ENCODE data around the gene HNF1A.

HNF1A gene

GRCh38 chr12:120960657-120961056 is 17.7 kb upstream of the HNF1A start:
- DNase-seq, result no peak

GRCh38 chr12:120961604-120962531 is 16.5 kb upstream of the HNF1A start:
- peak; percentile 45 for DNase-seq

- DNase-seq, result peak; percentile 34
Observed at GRCh38 chr12:120962532-120963020, 15.8 kb upstream of the HNF1A start.

- DNase-seq, result no peak
Observed at GRCh38 chr12:120964298-120964697, 14.0 kb upstream of the HNF1A start.

- DNase-seq, result peak; percentile 64
Observed at GRCh38 chr12:120965534-120966091, 12.7 kb upstream of the HNF1A start.

GRCh38 chr12:120970310-120970709 is 8.0 kb upstream of the HNF1A start:
- no peak for DNase-seq

GRCh38 chr12:120971299-120972180 is 6.8 kb upstream of the HNF1A start:
- peak; percentile 81 for DNase-seq

GRCh38 chr12:120972870-120973543 is 5.3 kb upstream of the HNF1A start:
- DNase-seq, result peak; percentile 42

GRCh38 chr12:120977531-120978295 is 630 bp upstream of the HNF1A start:
- DNase-seq, result peak; percentile 40

- DNase-seq, result peak; percentile 64
Observed at GRCh38 chr12:120979220-120979861, 998 bp downstream of the HNF1A start.

GRCh38 chr12:120979862-120980696 is 1.7 kb downstream of the HNF1A start:
- peak; percentile 63 for DNase-seq

GRCh38 chr12:120980800-120981368 is 2.5 kb downstream of the HNF1A start:
- peak; percentile 62 for DNase-seq

- peak; percentile 46 for DNase-seq
Observed at GRCh38 chr12:120981407-120981941, 3.1 kb downstream of the HNF1A start.

- DNase-seq, result no peak
Observed at GRCh38 chr12:120982659-120983058, 4.3 kb downstream of the HNF1A start.

- peak; percentile 38 for DNase-seq
Observed at GRCh38 chr12:120983759-120984158, 5.4 kb downstream of the HNF1A start.

- DNase-seq, result peak; percentile 72
Observed at GRCh38 chr12:120984351-120984898, 6.1 kb downstream of the HNF1A start.

GRCh38 chr12:120988234-120988633 is 9.9 kb downstream of the HNF1A start:
- no peak for DNase-seq

- DNase-seq, result no peak
Observed at GRCh38 chr12:120988658-120989057, 10.3 kb downstream of the HNF1A start.

- no peak for DNase-seq
Observed at GRCh38 chr12:120989687-120990086, 11.3 kb downstream of the HNF1A start.
